SIG-M5 treated with dmso at 0.1 percent for 504 hours (cell line): ENCODE results near the gene ST8SIA4.
"Not testable (repeated sequence)": the region's sequence is repeated elsewhere in the genome, so short reads cannot be mapped to it uniquely, and the experiment has no call there.

Experiments
- DNase-seq: peaks from one replicate; lab custom pipeline; 2025; ENCODE audit not compliant: unreplicated experiment; lab: John Stamatoyannopoulos, UW

Gene ST8SIA4

GRCh38 chr5:100788417-100788816 is 114.7 kb downstream of the ST8SIA4 start:
- no peak for DNase-seq

DNA sequence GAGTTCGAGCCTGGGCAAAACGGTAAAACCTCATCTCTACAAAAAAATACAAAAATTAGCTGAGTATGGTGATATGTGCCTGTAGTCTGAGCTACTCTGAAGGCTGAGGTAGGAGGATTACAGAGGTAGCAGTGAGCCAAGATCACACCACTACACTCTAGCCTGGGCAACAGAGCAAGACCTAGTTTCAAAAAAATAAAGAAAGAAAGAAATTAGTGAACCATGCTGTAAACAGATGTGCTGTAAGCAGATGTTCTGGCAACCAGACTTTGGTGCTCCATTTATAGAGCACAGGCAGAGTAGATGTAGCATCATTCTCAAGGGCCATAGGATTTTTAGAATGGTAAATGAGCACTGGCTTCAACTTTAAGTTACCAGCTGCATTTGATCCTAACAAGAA is 115.4 kb downstream of the ST8SIA4 start:
- no peak for DNase-seq

GRCh38 chr5:100785536-100785935 is 117.5 kb downstream of the ST8SIA4 start:
- DNase-seq, result not testable (repeated sequence)

- peak; percentile 82 for DNase-seq
These were observed 122.7 kb downstream of the ST8SIA4 start for GRCh38 chr5:100780376-100780870.

GRCh38 chr5:100779669-100780375 is 123.3 kb downstream of the ST8SIA4 start:
- DNase-seq, result peak; percentile 87

GRCh38 chr5:100777680-100778300 is 125.3 kb downstream of the ST8SIA4 start:
- peak; percentile 99 for DNase-seq

GRCh38 chr5:100775533-100775855 is 127.6 kb downstream of the ST8SIA4 start:
- no peak for DNase-seq

GRCh38 chr5:100772548-100772947 is 130.5 kb downstream of the ST8SIA4 start:
- DNase-seq, result no peak

- no peak for DNase-seq
These were observed 131.1 kb downstream of the ST8SIA4 start for GRCh38 chr5:100772006-100772405.

GRCh38 chr5:100771181-100771580 is 131.9 kb downstream of the ST8SIA4 start:
- DNase-seq, result no peak

GRCh38 chr5:100768221-100768620 is 134.9 kb downstream of the ST8SIA4 start:
- DNase-seq, result no peak

GRCh38 chr5:100762995-100763394 is 140.1 kb downstream of the ST8SIA4 start:
- no peak for DNase-seq

- no peak for DNase-seq
These were observed 141.0 kb downstream of the ST8SIA4 start for GRCh38 chr5:100762108-100762507.

GRCh38 chr5:100761192-100761591 is 141.9 kb downstream of the ST8SIA4 start:
- DNase-seq, result no peak

GRCh38 chr5:100760688-100761087 is 142.4 kb downstream of the ST8SIA4 start:
- DNase-seq, result no peak

GRCh38 chr5:100758780-100759179 is 144.3 kb downstream of the ST8SIA4 start:
- no peak for DNase-seq

DNA sequence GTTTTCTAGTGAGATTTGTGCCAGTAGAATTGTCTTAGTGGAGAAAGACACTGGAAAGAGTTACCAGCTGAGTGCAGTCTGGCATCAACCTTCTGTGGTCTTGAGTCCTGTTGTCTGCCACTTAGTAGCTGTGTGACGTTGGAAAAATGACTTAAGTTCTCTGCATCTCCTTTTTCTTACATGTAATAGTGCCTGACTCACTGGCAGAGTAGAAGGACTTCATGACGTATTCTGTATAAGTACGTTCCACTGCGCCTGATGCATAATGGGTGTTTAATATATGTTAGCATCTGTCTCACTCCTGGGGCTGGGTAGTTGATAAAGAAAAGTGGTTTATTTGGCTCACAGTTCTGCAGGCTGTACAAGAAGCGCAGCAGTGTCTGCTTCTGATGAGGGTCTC is 144.8 kb downstream of the ST8SIA4 start:
- DNase-seq, result no peak

- DNase-seq, result no peak
These were observed 145.5 kb downstream of the ST8SIA4 start for GRCh38 chr5:100757618-100758017.
